ENCODE results near the gene CEP43.
"Not testable (repeated sequence)": the region's sequence is repeated elsewhere in the genome, so short reads cannot be mapped to it uniquely, and the experiment has no call there.

Gene CEP43

GRCh38 chr6:166999145-166999883 lies at the start of gene CEP43:
Gene CEP43, plus strand, starts transcription at chr6:166999397. Its CDS starts 16 bp downstream, at chr6:166999413.
- DNase-seq, result peak; percentile 92

GRCh38 chr6:166949528-166950442 lies 49.4 kb upstream of the CEP43 start:
- DNase-seq, result no peak

- DNase-seq, result no peak
Measured at GRCh38 chr6:166950443-166950821, 48.8 kb upstream of the CEP43 start.

GRCh38 chr6:166950892-166951669 lies 48.1 kb upstream of the CEP43 start:
- DNase-seq, result not testable (repeated sequence)

GRCh38 chr6:166951670-166952060 lies 47.5 kb upstream of the CEP43 start:
- no peak for DNase-seq

- no peak for DNase-seq
Measured at GRCh38 chr6:166952121-166952520, 47.1 kb upstream of the CEP43 start.

GRCh38 chr6:166952567-166953486 lies 46.4 kb upstream of the CEP43 start:
- no peak for DNase-seq

- no peak for DNase-seq
Measured at GRCh38 chr6:166954118-166954713, 45.0 kb upstream of the CEP43 start.

- DNase-seq, result no peak
Measured at GRCh38 chr6:166955121-166955864, 43.9 kb upstream of the CEP43 start.

- DNase-seq, result peak; percentile 82
Measured at GRCh38 chr6:166955865-166956443, 43.2 kb upstream of the CEP43 start.

GRCh38 chr6:166956444-166957086 lies 42.6 kb upstream of the CEP43 start, which contains the start of gene RNASET2:
Gene RNASET2, minus strand, starts transcription at chr6:166956550. Its CDS starts 368 bp downstream, at chr6:166956182.
- peak; percentile 89 for DNase-seq

GRCh38 chr6:166957087-166957804 lies 42.0 kb upstream of the CEP43 start:
- no peak for DNase-seq

- DNase-seq, result no peak
Measured at GRCh38 chr6:166957805-166958076, 41.5 kb upstream of the CEP43 start.

GRCh38 chr6:166958926-166959861 lies 40.0 kb upstream of the CEP43 start:
- no peak for DNase-seq

GRCh38 chr6:166959911-166960608 lies 39.1 kb upstream of the CEP43 start:
- no peak for DNase-seq

- no peak for DNase-seq
Measured at GRCh38 chr6:166960609-166960978, 38.6 kb upstream of the CEP43 start.

GRCh38 chr6:166966268-166966667 lies 32.9 kb upstream of the CEP43 start:
- no peak for DNase-seq

Measured in T1000 (cell line).